ENCODE results near the gene PLRG1.

PLRG1 gene

DNA sequence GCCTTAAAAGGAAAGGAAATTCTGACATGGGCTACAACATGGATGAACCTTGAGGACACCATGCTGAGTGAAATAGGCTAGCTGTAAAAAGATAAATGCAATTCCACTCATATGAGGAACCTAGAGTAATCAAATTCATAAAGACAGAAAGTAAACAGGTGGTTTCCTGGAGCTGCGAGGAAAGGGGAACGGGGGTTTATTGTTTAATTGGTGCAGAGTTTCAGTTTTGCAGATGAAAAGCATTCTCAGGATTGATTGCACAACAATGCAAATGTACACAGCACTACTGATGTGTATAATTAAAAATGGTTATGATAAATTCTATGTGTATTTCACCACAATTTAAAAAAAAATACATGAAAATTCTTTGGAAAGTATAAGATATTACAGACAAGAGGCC, 24.0 kb downstream of the PLRG1 start:
- no peak for DNase-seq (ENCODE audit: low read depth)
- no peak overlapping the region for H3K4me3 ChIP-seq (ENCODE audit: control insufficient read depth, low read depth, low read length)
- TF ChIP-seq, protein P1, sequence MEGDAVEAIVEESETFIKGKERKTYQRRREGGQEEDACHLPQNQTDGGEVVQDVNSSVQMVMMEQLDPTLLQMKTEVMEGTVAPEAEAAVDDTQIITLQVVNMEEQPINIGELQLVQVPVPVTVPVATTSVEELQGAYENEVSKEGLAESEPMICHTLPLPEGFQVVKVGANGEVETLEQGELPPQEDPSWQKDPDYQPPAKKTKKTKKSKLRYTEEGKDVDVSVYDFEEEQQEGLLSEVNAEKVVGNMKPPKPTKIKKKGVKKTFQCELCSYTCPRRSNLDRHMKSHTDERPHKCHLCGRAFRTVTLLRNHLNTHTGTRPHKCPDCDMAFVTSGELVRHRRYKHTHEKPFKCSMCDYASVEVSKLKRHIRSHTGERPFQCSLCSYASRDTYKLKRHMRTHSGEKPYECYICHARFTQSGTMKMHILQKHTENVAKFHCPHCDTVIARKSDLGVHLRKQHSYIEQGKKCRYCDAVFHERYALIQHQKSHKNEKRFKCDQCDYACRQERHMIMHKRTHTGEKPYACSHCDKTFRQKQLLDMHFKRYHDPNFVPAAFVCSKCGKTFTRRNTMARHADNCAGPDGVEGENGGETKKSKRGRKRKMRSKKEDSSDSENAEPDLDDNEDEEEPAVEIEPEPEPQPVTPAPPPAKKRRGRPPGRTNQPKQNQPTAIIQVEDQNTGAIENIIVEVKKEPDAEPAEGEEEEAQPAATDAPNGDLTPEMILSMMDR (IDR thresholded peaks at IDR 0.05; ENCODE audit: control insufficient read depth, insufficient read depth, low read depth, low read length, missing control alignments), result no peak

- no peak for DNase-seq (ENCODE audit: low read depth)
- no peak overlapping the region for H3K4me3 ChIP-seq (ENCODE audit: control insufficient read depth, low read depth, low read length)
- TF ChIP-seq, protein P1 (IDR thresholded peaks at IDR 0.05; ENCODE audit: control insufficient read depth, insufficient read depth, low read depth, low read length, missing control alignments), result no peak
These were observed 28.6 kb downstream of the PLRG1 start for GRCh38 chr4:154521607-154522006.

GRCh38 chr4:154519214-154519613, 31.0 kb downstream of the PLRG1 start:
- DNase-seq (ENCODE audit: low read depth), result no peak
- H3K4me3 ChIP-seq (ENCODE audit: control insufficient read depth, low read depth, low read length), result no peak overlapping the region
- TF ChIP-seq, protein P1 (IDR thresholded peaks at IDR 0.05; ENCODE audit: control insufficient read depth, insufficient read depth, low read depth, low read length, missing control alignments), result no peak

GRCh38 chr4:154517591-154517990, 32.6 kb downstream of the PLRG1 start:
- H3K4me3 ChIP-seq (ENCODE audit: control insufficient read depth, low read depth, low read length), result no peak overlapping the region
- DNase-seq (ENCODE audit: low read depth), result no peak
- TF ChIP-seq, protein P1 (IDR thresholded peaks at IDR 0.05; ENCODE audit: control insufficient read depth, insufficient read depth, low read depth, low read length, missing control alignments), result no peak

GRCh38 chr4:154516318-154517029, 33.7 kb downstream of the PLRG1 start:
- no peak overlapping the region for H3K4me3 ChIP-seq (ENCODE audit: control insufficient read depth, low read depth, low read length)
- TF ChIP-seq, protein P1 (IDR thresholded peaks at IDR 0.05; ENCODE audit: control insufficient read depth, insufficient read depth, low read depth, low read length, missing control alignments), result no peak
- DNase-seq (ENCODE audit: low read depth), result no peak

DNA sequence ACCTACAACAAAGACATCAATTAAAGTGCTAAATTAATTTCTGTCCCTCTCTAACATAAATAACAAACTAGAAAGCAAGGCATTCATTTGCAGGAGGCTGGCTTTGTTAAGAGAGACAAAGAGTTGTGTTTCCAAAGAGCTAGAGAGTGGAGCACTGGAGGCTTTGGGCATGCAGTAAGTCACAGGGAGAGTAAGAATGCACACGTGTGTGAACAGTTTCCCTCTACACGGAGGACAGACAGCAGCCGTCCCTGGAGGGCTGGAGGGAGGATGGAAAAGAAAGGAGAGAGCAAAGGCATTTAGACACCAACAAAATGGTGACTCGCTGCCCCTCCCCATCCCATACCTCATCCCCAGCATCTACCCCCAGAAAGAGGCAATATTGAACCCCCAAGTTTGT, 38.2 kb downstream of the PLRG1 start:
- H3K4me3 ChIP-seq (ENCODE audit: control insufficient read depth, low read depth, low read length), result no peak overlapping the region
- TF ChIP-seq, protein P1 (IDR thresholded peaks at IDR 0.05; ENCODE audit: control insufficient read depth, insufficient read depth, low read depth, low read length, missing control alignments), result no peak
- no peak for DNase-seq (ENCODE audit: low read depth)

All from AG09309 (cell line).